PFSK-1 (cell line): ENCODE measurements around the gene KCNQ1.

ENCODE experiments used
- FOXP2 ChIP-seq: optimal IDR thresholded peaks from 2 replicates; pipeline ENCODE3; 2011; ENCODE audit warnings: borderline replicate concordance, control low read depth, inconsistent platforms; ENCODE audit not compliant: insufficient read depth; ENCODE audit errors: extremely low read length, extremely low read depth
- POLR2AphosphoS5 ChIP-seq: IDR thresholded peaks from 2 replicates; pipeline ENCODE4 v1.6.1; 2012; ENCODE audit warnings: low read depth, mild to moderate bottlenecking, control low read depth, low read length, moderate library complexity
- REST ChIP-seq, 2 experiments: IDR thresholded peaks; 2 replicates each; pipeline versions ENCODE4 v1.6.1 to v1.8.0; 2011 to 2012; ENCODE audit warnings: low read depth in 2 of 2, low read length in 2 of 2, control low read depth in 1 of 2, inconsistent platforms in 1 of 2, mild to moderate bottlenecking in 1 of 2, moderate library complexity in 1 of 2; ENCODE audit not compliant: insufficient read depth in 1 of 2
- SIN3A ChIP-seq: IDR thresholded peaks from 2 replicates; pipeline ENCODE4 v1.6.1; 2012; ENCODE audit warnings: mild to moderate bottlenecking, low read length, moderate library complexity, borderline replicate concordance; ENCODE audit not compliant: insufficient read depth
- TAF1 ChIP-seq: IDR thresholded peaks from 2 replicates; pipeline ENCODE4 v1.6.1; 2012; ENCODE audit warnings: low read length, control low read depth, borderline replicate concordance; ENCODE audit not compliant: insufficient read depth

The KCNQ1 gene

GRCh38 chr11:2746401-2747247 lies 301.8 kb downstream of the KCNQ1 start:
- TF ChIP-seq REST (IDR thresholded peaks at IDR 0.05; ENCODE audit: insufficient read depth in 1 of 2, low read depth in 2 of 2, low read length in 2 of 2), result no peak
- TF ChIP-seq TAF1, result no peak
- TF ChIP-seq POLR2AphosphoS5, result no peak
- TF ChIP-seq SIN3A, result no peak
- TF ChIP-seq FOXP2, result no peak

GRCh38 chr11:2747248-2748027 lies 302.6 kb downstream of the KCNQ1 start:
- TF ChIP-seq SIN3A (no peak), REST (IDR thresholded peaks at IDR 0.05; ENCODE audit: insufficient read depth in 1 of 2, low read depth in 2 of 2, low read length in 2 of 2) (no peak), FOXP2 (no peak), POLR2AphosphoS5 (no peak), TAF1 (no peak)

GRCh38 chr11:2748061-2748813 lies 303.4 kb downstream of the KCNQ1 start:
- TF ChIP-seq REST (IDR thresholded peaks at IDR 0.05; ENCODE audit: insufficient read depth in 1 of 2, low read depth in 2 of 2, low read length in 2 of 2), result no peak
- no peak for TF ChIP-seq SIN3A
- no peak for TF ChIP-seq FOXP2
- no peak for TF ChIP-seq POLR2AphosphoS5
- no peak for TF ChIP-seq TAF1

- TF ChIP-seq TAF1 (no peak), FOXP2 (no peak), SIN3A (no peak), REST (IDR thresholded peaks at IDR 0.05; ENCODE audit: insufficient read depth in 1 of 2, low read depth in 2 of 2, low read length in 2 of 2) (no peak), POLR2AphosphoS5 (no peak)
Measured at GRCh38 chr11:2748814-2749554, 304.2 kb downstream of the KCNQ1 start.
